MCF 10A (cell line): ENCODE results near the gene DNAH17. TPM values are rescaled to one million over a fixed set of nuclear protein-coding genes. Genes with fewer than 3 reads are reported as not detected.

ENCODE experiments used
- BruUV-seq: library from RNA; stranded (reverse); fragments of 400-500 nt; replicated peaks from 2 replicates; lab custom pipeline; 2021; lab: Mats Ljungman, UMichigan
- CTCF ChIA-PET: fragments of 300-600 bp; sonication (Branson Sonifier 250); formaldehyde crosslinking; extraction: SDS; loops from one replicate; lab custom pipeline; 2021; ENCODE audit warnings: antibody characterized with exemption, inconsistent platforms; lab: Yijun Ruan, JAX
- POLR2A ChIA-PET: fragments of 300-600, 350-650 bp; sonication (Branson Sonifier 250); formaldehyde crosslinking; extraction: SDS; loops from one replicate; lab custom pipeline; 2020; ENCODE audit warnings: antibody characterized with exemption, inconsistent platforms; lab: Yijun Ruan, JAX
- DNase-seq: peaks from one replicate; pipeline ENCODE4 v3.0.0-alpha.2; 2018; ENCODE audit not compliant: unreplicated experiment
- H3K27ac Mint-ChIP-seq: one replicate; pipeline ENCODE4 v1.8.0; 2022; ENCODE audit warnings: mild to moderate bottlenecking, low read depth, mixed read lengths; ENCODE audit not compliant: unreplicated experiment
- H3K27me3 Mint-ChIP-seq: one replicate; pipeline ENCODE4 v1.8.0; 2022; ENCODE audit warnings: mixed read lengths; ENCODE audit not compliant: insufficient read depth, unreplicated experiment
- H3K36me3 Mint-ChIP-seq: one replicate; pipeline ENCODE4 v1.8.0; 2022; ENCODE audit warnings: mild to moderate bottlenecking, moderate library complexity, mixed read lengths; ENCODE audit not compliant: insufficient read depth, unreplicated experiment
- H3K4me1 Mint-ChIP-seq: one replicate; pipeline ENCODE4 v1.8.0; 2022; ENCODE audit warnings: mixed read lengths; ENCODE audit not compliant: insufficient read depth, unreplicated experiment
- H3K4me3 Mint-ChIP-seq: one replicate; pipeline ENCODE4 v1.8.0; 2022; ENCODE audit warnings: mild to moderate bottlenecking, moderate library complexity, mixed read lengths; ENCODE audit not compliant: unreplicated experiment
- H3K9me3 Mint-ChIP-seq: one replicate; pipeline ENCODE4 v1.8.0; 2022; ENCODE audit warnings: mixed read lengths; ENCODE audit not compliant: unreplicated experiment
- intact Hi-C: fragments of 100-400 bp; cut with micrococcal nuclease; formaldehyde crosslinking; loops from 2 replicates; pipeline ENCODE4 v1.14.1; 2022
- total RNA-seq: library from RNA; stranded (reverse); gene quantifications from 2 replicates; pipeline ENCODE4 v1.2.3, GENCODE V29; 2022
- TF ChIP-seq, protein P1 (sequence below): fragments of 200-600 bp; IDR thresholded peaks from one replicate; pipeline ENCODE4 v1.8.0; 2022; ENCODE audit warnings: antibody characterized with exemption, mild to moderate bottlenecking; ENCODE audit not compliant: unreplicated experiment

Gene DNAH17
- total RNA-seq, 1 experiment from 2014 or later, result not detected

- no TSS peak for BruUV-seq
- Mint-ChIP-seq H3K4me3 (no peak overlapping the region), H3K4me1 (peaks cover 8% of the 10 kb centered on the region), H3K36me3 (peaks cover 5% of the 10 kb centered on the region), H3K9me3 (no peaks in the 10 kb centered on the region), H3K27me3 (peaks cover 10% of the 10 kb centered on the region), H3K27ac (no peak overlapping the region)
- ChIA-PET CTCF (interaction anchor here (0.5 kb wide), 1 partner anchor 417 kb away, joined by 4 read pairs; no protein-coding TSS in a partner anchor), POLR2A (no interaction called here)
- TF ChIP-seq, protein P1, sequence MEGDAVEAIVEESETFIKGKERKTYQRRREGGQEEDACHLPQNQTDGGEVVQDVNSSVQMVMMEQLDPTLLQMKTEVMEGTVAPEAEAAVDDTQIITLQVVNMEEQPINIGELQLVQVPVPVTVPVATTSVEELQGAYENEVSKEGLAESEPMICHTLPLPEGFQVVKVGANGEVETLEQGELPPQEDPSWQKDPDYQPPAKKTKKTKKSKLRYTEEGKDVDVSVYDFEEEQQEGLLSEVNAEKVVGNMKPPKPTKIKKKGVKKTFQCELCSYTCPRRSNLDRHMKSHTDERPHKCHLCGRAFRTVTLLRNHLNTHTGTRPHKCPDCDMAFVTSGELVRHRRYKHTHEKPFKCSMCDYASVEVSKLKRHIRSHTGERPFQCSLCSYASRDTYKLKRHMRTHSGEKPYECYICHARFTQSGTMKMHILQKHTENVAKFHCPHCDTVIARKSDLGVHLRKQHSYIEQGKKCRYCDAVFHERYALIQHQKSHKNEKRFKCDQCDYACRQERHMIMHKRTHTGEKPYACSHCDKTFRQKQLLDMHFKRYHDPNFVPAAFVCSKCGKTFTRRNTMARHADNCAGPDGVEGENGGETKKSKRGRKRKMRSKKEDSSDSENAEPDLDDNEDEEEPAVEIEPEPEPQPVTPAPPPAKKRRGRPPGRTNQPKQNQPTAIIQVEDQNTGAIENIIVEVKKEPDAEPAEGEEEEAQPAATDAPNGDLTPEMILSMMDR, result no peak
- intact Hi-C loops, result no loop called here
- no peak for DNase-seq
Measured at GRCh38 chr17:78529871-78530670, 47.1 kb downstream of the DNAH17 start.

GRCh38 chr17:78529251-78529650, 47.9 kb downstream of the DNAH17 start:
- intact Hi-C loops, result no loop called here
- Mint-ChIP-seq H3K4me3 (no peak overlapping the region), H3K9me3 (no peaks in the 10 kb centered on the region), H3K27me3 (peaks cover 10% of the 10 kb centered on the region), H3K36me3 (peaks cover 5% of the 10 kb centered on the region), H3K27ac (no peak overlapping the region), H3K4me1 (peaks cover 8% of the 10 kb centered on the region)
- CTCF ChIA-PET, result interaction anchor here (0.5 kb wide), 1 partner anchor 418 kb away, joined by 4 read pairs; no protein-coding TSS in a partner anchor
- no peak for DNase-seq
- POLR2A ChIA-PET, result no interaction called here
- no TSS peak for BruUV-seq
- TF ChIP-seq, protein P1, result no peak

GRCh38 chr17:78528541-78528940, 48.7 kb downstream of the DNAH17 start:
- CTCF ChIA-PET, result interaction anchor here (0.6 kb wide), 1 partner anchor 52 kb away, joined by 3 read pairs; no protein-coding TSS in a partner anchor
- no peak overlapping the region for H3K27ac Mint-ChIP-seq
- TF ChIP-seq, protein P1, result no peak
- DNase-seq, result no peak
- no TSS peak for BruUV-seq
- POLR2A ChIA-PET, result no interaction called here
- no peaks in the 10 kb centered on the region for H3K9me3 Mint-ChIP-seq
- peaks cover 5% of the 10 kb centered on the region for H3K36me3 Mint-ChIP-seq
- H3K4me3 Mint-ChIP-seq, result no peak overlapping the region
- H3K4me1 Mint-ChIP-seq, result peaks cover 8% of the 10 kb centered on the region
- H3K27me3 Mint-ChIP-seq, result peaks cover 10% of the 10 kb centered on the region
- intact Hi-C loops, result no loop called here

- Mint-ChIP-seq H3K4me3 (no peak overlapping the region), H3K9me3 (no peaks in the 10 kb centered on the region), H3K27ac (no peak overlapping the region), H3K36me3 (peaks cover 5% of the 10 kb centered on the region), H3K4me1 (no peaks in the 10 kb centered on the region), H3K27me3 (peaks cover under 1% of the 10 kb centered on the region)
- no peak for DNase-seq
- CTCF ChIA-PET, result no interaction called here
- POLR2A ChIA-PET, result no interaction called here
- intact Hi-C loops, result no loop called here
- TF ChIP-seq, protein P1, result no peak
- no TSS peak for BruUV-seq
Measured at GRCh38 chr17:78527345-78527744, 49.9 kb downstream of the DNAH17 start.
